Endodermal cell (in vitro differentiated cells): ENCODE results near the gene RASD2. TPM values are rescaled to one million over a fixed set of nuclear protein-coding genes. Genes with fewer than 3 reads are reported as not detected.

Source experiments
- DNase-seq: peaks from one replicate; pipeline ENCODE4 v3.0.0-alpha.2; 2017
- H3K27ac ChIP-seq: 2 replicates; pipeline ENCODE4 v1.5.1; 2013; ENCODE audit warnings: mild to moderate bottlenecking, low read depth, low read length, moderate library complexity
- H3K27me3 ChIP-seq: 2 replicates; pipeline ENCODE4 v1.6.1; 2013; ENCODE audit warnings: mild to moderate bottlenecking, low read length, moderate library complexity; ENCODE audit not compliant: insufficient read depth, control insufficient read depth, poor library complexity, severe bottlenecking
- H3K36me3 ChIP-seq: 2 replicates; pipeline ENCODE4 v1.7.0; 2013; ENCODE audit warnings: mild to moderate bottlenecking, low read length, moderate library complexity; ENCODE audit not compliant: control insufficient read depth, insufficient read depth
- H3K4me1 ChIP-seq: one replicate; pipeline ENCODE4 v1.7.0; 2013; ENCODE audit warnings: low read length; ENCODE audit not compliant: control insufficient read depth, insufficient read depth
- H3K4me3 ChIP-seq: 2 replicates; pipeline ENCODE4 v1.5.1; 2013; ENCODE audit warnings: mild to moderate bottlenecking, low read length, moderate library complexity
- H3K9ac ChIP-seq: 2 replicates; pipeline ENCODE4 v1.6.1; 2013; ENCODE audit warnings: mild to moderate bottlenecking, low read length, moderate library complexity; ENCODE audit not compliant: poor library complexity, severe bottlenecking; ENCODE audit errors: extremely low read depth
- H3K9me3 ChIP-seq: 2 replicates; pipeline ENCODE4 v1.6.1; 2013; ENCODE audit warnings: mild to moderate bottlenecking, low read length, moderate library complexity; ENCODE audit not compliant: control insufficient read depth
- H3K27ac Mint-ChIP-seq: 2 replicates; pipeline ENCODE4 v1.8.0; 2020; ENCODE audit warnings: mixed read lengths
- H3K27me3 Mint-ChIP-seq: 2 replicates; pipeline ENCODE4 v1.8.0; 2021; ENCODE audit warnings: mild to moderate bottlenecking, mixed read lengths; ENCODE audit not compliant: insufficient read depth
- H3K36me3 Mint-ChIP-seq: 2 replicates; pipeline ENCODE4 v1.8.0; 2020; ENCODE audit warnings: low read depth, mixed read lengths
- H3K4me1 Mint-ChIP-seq: 2 replicates; pipeline ENCODE4 v1.8.0; 2020; ENCODE audit warnings: mixed read lengths
- H3K4me3 Mint-ChIP-seq: 2 replicates; pipeline ENCODE4 v1.8.0; 2020; ENCODE audit warnings: mild to moderate bottlenecking, moderate library complexity, mixed read lengths
- H3K9me3 Mint-ChIP-seq: 2 replicates; pipeline ENCODE4 v1.8.0; 2020; ENCODE audit warnings: mild to moderate bottlenecking, mixed read lengths
- WGBS, 2 experiments: methylation state at CpG; one replicate each; pipeline versions ENCODE4 v1.1.5 to v1.1.7; 2013; ENCODE audit warnings: missing lambda C conversion rate in 2 of 2, mixed read lengths in 1 of 2; ENCODE audit not compliant: insufficient coverage in 1 of 2, insufficient read length in 1 of 2; 5-methylcytosine and 5-hydroxymethylcytosine counted together
- total RNA-seq, 2 donors: library from RNA; stranded (reverse); fragmentation: NEBNext Ultra II Directional in 1 of 2; extraction: Animal tissue kit (Norgen Biotek cat#: 25700) in 1 of 2; gene quantifications; 2 replicates in 1 of 2; 3 replicates in 1 of 2; pipeline ENCODE4 v1.2.1, GENCODE V29; 2021
- TF ChIP-seq, protein P1 (sequence below): fragments of 200-600 bp; sonication (generic); conservative IDR thresholded peaks from 2 replicates; pipeline ENCODE4 v1.5.0; 2021; ENCODE audit warnings: antibody characterized with exemption, mild to moderate bottlenecking

Gene RASD2
- total RNA-seq, 2 donors from 2014 or later: 0.15 to 0.24 TPM

DNA sequence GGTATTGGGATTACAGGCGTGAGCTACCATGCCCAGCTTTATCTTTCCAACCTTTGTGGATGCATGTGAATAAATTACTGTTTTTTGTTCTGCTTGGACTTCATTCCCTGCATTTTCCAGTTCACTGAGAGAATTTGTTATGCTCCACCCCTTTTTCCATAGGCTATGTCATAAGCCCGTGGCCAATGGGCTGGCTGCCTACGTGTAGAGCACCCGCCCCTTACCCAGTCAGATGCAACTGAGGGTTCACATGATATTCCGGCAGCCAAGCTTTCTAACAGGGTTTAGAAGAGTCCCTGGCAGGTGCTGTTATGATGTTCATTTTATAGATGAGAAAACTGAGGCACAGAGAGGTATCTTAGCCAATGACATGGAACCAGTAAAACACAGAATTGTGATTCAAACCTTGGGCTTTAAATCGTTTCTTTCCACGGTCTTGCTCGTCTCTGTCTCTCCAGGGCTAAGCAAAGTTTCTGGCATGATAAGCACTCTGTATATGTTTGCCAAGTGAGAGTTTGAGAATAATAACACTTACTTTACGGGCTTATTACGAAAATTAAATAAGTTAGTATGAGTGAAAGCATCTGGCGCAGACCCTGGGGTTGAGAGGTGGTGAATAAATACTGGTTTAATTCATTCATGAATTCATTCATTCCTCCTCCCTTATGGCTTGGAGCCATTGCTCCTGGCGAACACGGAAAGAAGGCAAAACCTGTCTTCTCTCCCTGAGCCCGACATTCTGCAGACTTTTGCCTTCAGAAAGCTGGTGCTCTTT, 42.4 kb upstream of the RASD2 start:
- Mint-ChIP-seq H3K4me1 (no peaks in the 10 kb centered on the region), H3K27me3 (peaks cover 28% of the 10 kb centered on the region), H3K36me3 (no peaks in the 10 kb centered on the region), H3K9me3 (no peaks in the 10 kb centered on the region), H3K4me3 (no peak overlapping the region), H3K27ac (no peak overlapping the region)
- no peaks in the 10 kb centered on the region for H3K9me3 ChIP-seq
- no peak for DNase-seq
- WGBS, 2 experiments: 92 to 94% methylated on average over 11 to 14 of the region's 14 CpGs
- no peak overlapping the region for H3K4me3 ChIP-seq
- H3K9ac ChIP-seq: no peak overlapping the region
- H3K36me3 ChIP-seq: no peaks in the 10 kb centered on the region
- H3K27me3 ChIP-seq: peaks cover 4% of the 10 kb centered on the region
- no peak overlapping the region for H3K27ac ChIP-seq
- TF ChIP-seq, protein P1, sequence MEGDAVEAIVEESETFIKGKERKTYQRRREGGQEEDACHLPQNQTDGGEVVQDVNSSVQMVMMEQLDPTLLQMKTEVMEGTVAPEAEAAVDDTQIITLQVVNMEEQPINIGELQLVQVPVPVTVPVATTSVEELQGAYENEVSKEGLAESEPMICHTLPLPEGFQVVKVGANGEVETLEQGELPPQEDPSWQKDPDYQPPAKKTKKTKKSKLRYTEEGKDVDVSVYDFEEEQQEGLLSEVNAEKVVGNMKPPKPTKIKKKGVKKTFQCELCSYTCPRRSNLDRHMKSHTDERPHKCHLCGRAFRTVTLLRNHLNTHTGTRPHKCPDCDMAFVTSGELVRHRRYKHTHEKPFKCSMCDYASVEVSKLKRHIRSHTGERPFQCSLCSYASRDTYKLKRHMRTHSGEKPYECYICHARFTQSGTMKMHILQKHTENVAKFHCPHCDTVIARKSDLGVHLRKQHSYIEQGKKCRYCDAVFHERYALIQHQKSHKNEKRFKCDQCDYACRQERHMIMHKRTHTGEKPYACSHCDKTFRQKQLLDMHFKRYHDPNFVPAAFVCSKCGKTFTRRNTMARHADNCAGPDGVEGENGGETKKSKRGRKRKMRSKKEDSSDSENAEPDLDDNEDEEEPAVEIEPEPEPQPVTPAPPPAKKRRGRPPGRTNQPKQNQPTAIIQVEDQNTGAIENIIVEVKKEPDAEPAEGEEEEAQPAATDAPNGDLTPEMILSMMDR: no peak
- H3K4me1 ChIP-seq: no peaks in the 10 kb centered on the region

DNA sequence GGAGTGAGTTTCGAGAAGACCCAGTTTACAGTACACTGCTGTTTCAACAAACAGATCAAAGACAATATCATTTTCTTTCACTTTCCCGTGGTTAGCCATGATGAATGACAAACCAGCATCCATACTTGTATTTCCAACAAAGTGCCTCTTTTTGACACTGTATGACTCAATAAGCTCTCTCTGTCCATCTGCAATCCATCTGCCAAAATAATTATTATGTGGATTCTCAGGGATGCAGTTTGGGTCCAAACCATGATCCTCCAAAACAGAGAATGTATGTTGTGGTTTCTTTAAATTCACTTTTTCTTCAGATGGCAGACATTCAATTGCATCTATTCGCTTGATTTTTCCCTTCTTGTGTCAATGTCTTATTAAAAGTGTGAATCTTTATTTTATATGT, 37.8 kb upstream of the RASD2 start:
- 89 to 93% methylated on average over 3 of the region's 3 CpGs for WGBS, 2 experiments
- Histone ChIP-seq H3K4me1 (no peaks in the 10 kb centered on the region), H3K9me3 (no peaks in the 10 kb centered on the region), H3K27ac (no peak overlapping the region), H3K4me3 (no peak overlapping the region), H3K36me3 (no peaks in the 10 kb centered on the region), H3K27me3 (no peaks in the 10 kb centered on the region), H3K9ac (no peak overlapping the region)
- Mint-ChIP-seq H3K4me3 (no peak overlapping the region), H3K27ac (no peak overlapping the region), H3K4me1 (no peaks in the 10 kb centered on the region), H3K36me3 (no peaks in the 10 kb centered on the region), H3K9me3 (no peaks in the 10 kb centered on the region), H3K27me3 (peaks cover 8% of the 10 kb centered on the region)
- TF ChIP-seq, protein P1: no peak
- no peak for DNase-seq

- Histone ChIP-seq H3K4me3 (no peak overlapping the region), H3K27ac (no peak overlapping the region), H3K4me1 (no peaks in the 10 kb centered on the region), H3K9ac (no peak overlapping the region), H3K27me3 (no peaks in the 10 kb centered on the region), H3K9me3 (no peaks in the 10 kb centered on the region), H3K36me3 (no peaks in the 10 kb centered on the region)
- H3K4me3 Mint-ChIP-seq: no peak overlapping the region
- H3K27me3 Mint-ChIP-seq: peaks cover 6% of the 10 kb centered on the region
- WGBS, 2 experiments: 81 to 89% methylated on average over 4 to 7 of the region's 7 CpGs
- H3K27ac Mint-ChIP-seq: no peak overlapping the region
- TF ChIP-seq, protein P1: no peak
- no peaks in the 10 kb centered on the region for H3K4me1 Mint-ChIP-seq
- H3K9me3 Mint-ChIP-seq: no peaks in the 10 kb centered on the region
- no peaks in the 10 kb centered on the region for H3K36me3 Mint-ChIP-seq
- no peak for DNase-seq
These were observed 35.0 kb upstream of the RASD2 start for GRCh38 chr22:35505399-35506258.
